Natural killer cell (primary cell): Measurements from ENCODE around the gene ITIH3. TPM values are rescaled to one million over a fixed set of nuclear protein-coding genes. Genes with fewer than 3 reads are reported as not detected.

Source experiments
- ATAC-seq, 3 donors: fragments of 150-1000 bp in 2 of 3; fragments of 200-7000 bp in 1 of 3; cut with Tn5 transposase; 1 replicate in 1 of 3; 2 replicates in 2 of 3; pipeline ENCODE4 v1.10.0; 2021; ENCODE audit warnings: mild to moderate bottlenecking in 2 of 3, moderate library complexity in 2 of 3
- DNase-seq, 2 donors: peaks; one replicate each; pipeline versions ENCODE4 v3.0.0 to v3.0.0-alpha.2; 2013 to 2021; ENCODE audit warnings: mixed read lengths in 1 of 2
- H3K27ac ChIP-seq: one replicate; pipeline ENCODE4 v1.5.1; 2013; ENCODE audit warnings: mild to moderate bottlenecking, low read length
- H3K27me3 ChIP-seq: one replicate; pipeline ENCODE4 v1.6.1; 2013; ENCODE audit warnings: low read length; ENCODE audit not compliant: control insufficient read depth, insufficient read depth
- H3K36me3 ChIP-seq: one replicate; pipeline ENCODE4 v1.6.1; 2013; ENCODE audit warnings: low read length; ENCODE audit not compliant: control insufficient read depth, insufficient read depth
- H3K4me1 ChIP-seq: one replicate; pipeline ENCODE4 v1.6.1; 2013; ENCODE audit warnings: low read length; ENCODE audit not compliant: control insufficient read depth, insufficient read depth
- H3K4me3 ChIP-seq: one replicate; pipeline ENCODE4 v1.5.1; 2013; ENCODE audit warnings: low read length
- H3K9me3 ChIP-seq: one replicate; pipeline ENCODE4 v1.6.1; 2013; ENCODE audit warnings: low read length; ENCODE audit not compliant: control insufficient read depth, insufficient read depth
- H3K27ac Mint-ChIP-seq, 2 donors: one replicate each; pipeline ENCODE4 v1.8.0; 2022; ENCODE audit warnings: mild to moderate bottlenecking in 2 of 2, mixed read lengths in 2 of 2, moderate library complexity in 1 of 2
- H3K27me3 Mint-ChIP-seq, 2 donors: one replicate each; pipeline ENCODE4 v1.8.0; 2022; ENCODE audit warnings: low read depth in 2 of 2, mixed read lengths in 2 of 2
- H3K36me3 Mint-ChIP-seq: one replicate; pipeline ENCODE4 v1.8.0; 2022; ENCODE audit warnings: mixed read lengths
- H3K4me1 Mint-ChIP-seq, 2 donors: one replicate each; pipeline ENCODE4 v1.8.0; 2022; ENCODE audit warnings: mixed read lengths in 2 of 2
- H3K4me3 Mint-ChIP-seq: one replicate; pipeline ENCODE4 v1.8.0; 2022; ENCODE audit warnings: mild to moderate bottlenecking, moderate library complexity, mixed read lengths
- H3K9me3 Mint-ChIP-seq, 2 donors: one replicate each; pipeline ENCODE4 v1.8.0; 2022; ENCODE audit warnings: mixed read lengths in 2 of 2
- WGBS: methylation state at CpG from one replicate; pipeline ENCODE4 v1.1.7; 2013; ENCODE audit warnings: missing lambda C conversion rate; ENCODE audit not compliant: insufficient coverage; 5-methylcytosine and 5-hydroxymethylcytosine counted together
- intact Hi-C: fragments of 100-400 bp; cut with micrococcal nuclease; formaldehyde crosslinking; loops from one replicate; pipeline ENCODE4 v1.14.2; 2022
- total RNA-seq, 4 donors: library from RNA; stranded (reverse); fragments of 120-200 nt in 1 of 4; gene quantifications; one replicate each; pipeline versions ENCODE4 v1.2.3 to v1.2.4, GENCODE V29; 2013 to 2022
- TF ChIP-seq, protein P1 (sequence below): fragments of 200-600 bp; IDR thresholded peaks from one replicate; pipeline ENCODE4 v1.8.0; 2022; ENCODE audit warnings: antibody characterized with exemption

The ITIH3 gene
- total RNA-seq, 3 donors from 2014 or later (not counting 1 experiment from before 2014, with no cell fraction given) = not detected

DNA sequence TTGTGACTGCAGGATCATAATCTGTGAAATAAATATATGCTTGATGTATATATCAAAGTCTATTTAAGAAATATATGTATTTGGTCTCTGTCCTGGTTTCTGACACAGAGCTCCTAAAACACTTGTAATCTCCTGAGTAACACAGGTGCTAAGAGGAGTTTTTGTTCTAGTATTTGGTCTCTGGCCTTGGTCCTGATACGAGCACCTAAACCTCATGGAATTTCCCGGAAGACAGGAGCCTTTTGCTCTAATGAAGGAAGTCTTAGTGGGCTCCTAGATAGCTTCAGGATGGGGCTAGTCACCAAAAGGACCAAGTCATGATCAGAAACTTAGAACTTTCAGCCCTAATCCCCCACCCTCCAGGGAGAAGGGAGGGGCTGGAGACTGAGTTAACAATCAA, 59.4 kb downstream of the ITIH3 start:
- no peak overlapping the region for H3K27ac Mint-ChIP-seq
- Histone ChIP-seq H3K4me3 (no peak overlapping the region), H3K36me3 (peaks cover 26% of the 10 kb centered on the region), H3K27me3 (no peaks in the 10 kb centered on the region), H3K9me3 (no peaks in the 10 kb centered on the region), H3K27ac (no peak overlapping the region), H3K4me1 (no peaks in the 10 kb centered on the region)
- no peak for ATAC-seq
- no peaks in the 10 kb centered on the region for H3K27me3 Mint-ChIP-seq
- DNase-seq = no peak
- H3K4me1 Mint-ChIP-seq = no peaks in the 10 kb centered on the region
- H3K9me3 Mint-ChIP-seq = no peaks in the 10 kb centered on the region
- H3K36me3 Mint-ChIP-seq = no peaks in the 10 kb centered on the region
- 100% methylated on average over 2 of the region's 2 CpGs for WGBS
- TF ChIP-seq, protein P1, sequence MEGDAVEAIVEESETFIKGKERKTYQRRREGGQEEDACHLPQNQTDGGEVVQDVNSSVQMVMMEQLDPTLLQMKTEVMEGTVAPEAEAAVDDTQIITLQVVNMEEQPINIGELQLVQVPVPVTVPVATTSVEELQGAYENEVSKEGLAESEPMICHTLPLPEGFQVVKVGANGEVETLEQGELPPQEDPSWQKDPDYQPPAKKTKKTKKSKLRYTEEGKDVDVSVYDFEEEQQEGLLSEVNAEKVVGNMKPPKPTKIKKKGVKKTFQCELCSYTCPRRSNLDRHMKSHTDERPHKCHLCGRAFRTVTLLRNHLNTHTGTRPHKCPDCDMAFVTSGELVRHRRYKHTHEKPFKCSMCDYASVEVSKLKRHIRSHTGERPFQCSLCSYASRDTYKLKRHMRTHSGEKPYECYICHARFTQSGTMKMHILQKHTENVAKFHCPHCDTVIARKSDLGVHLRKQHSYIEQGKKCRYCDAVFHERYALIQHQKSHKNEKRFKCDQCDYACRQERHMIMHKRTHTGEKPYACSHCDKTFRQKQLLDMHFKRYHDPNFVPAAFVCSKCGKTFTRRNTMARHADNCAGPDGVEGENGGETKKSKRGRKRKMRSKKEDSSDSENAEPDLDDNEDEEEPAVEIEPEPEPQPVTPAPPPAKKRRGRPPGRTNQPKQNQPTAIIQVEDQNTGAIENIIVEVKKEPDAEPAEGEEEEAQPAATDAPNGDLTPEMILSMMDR = no peak
- intact Hi-C loops = no loop called here
- no peak overlapping the region for H3K4me3 Mint-ChIP-seq

DNA sequence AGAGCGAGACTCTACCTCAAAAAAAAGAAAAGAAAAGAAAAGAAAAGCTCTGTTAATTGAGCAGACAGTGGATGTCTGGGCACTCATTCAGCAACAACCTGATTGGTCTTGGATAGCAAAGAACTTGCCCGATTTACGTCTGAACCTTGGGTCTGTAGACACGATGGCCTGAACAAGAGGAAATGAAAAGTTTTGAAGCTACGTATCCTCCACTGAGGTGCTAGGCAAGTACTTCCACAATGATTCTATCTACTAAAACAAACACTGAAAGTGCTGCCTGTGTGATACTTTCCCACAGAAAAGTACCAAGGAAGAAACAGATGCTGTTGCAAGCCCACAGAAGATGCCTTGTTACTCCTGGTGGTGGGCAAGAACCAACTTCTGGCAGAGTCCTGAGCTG, 62.1 kb downstream of the ITIH3 start:
- no peak overlapping the region for H3K4me3 Mint-ChIP-seq
- no peak for ATAC-seq
- H3K4me1 Mint-ChIP-seq = peaks cover 6 to 8% of the 10 kb centered on the region in 2 donors
- H3K4me3 ChIP-seq = no peak overlapping the region
- intact Hi-C loops = no loop called here
- no peaks in the 10 kb centered on the region for H3K36me3 Mint-ChIP-seq
- H3K9me3 ChIP-seq = no peaks in the 10 kb centered on the region
- DNase-seq = no peak
- no peaks in the 10 kb centered on the region for H3K27me3 ChIP-seq
- 89% methylated on average over 5 of the region's 5 CpGs for WGBS
- no peak overlapping the region for H3K27ac Mint-ChIP-seq
- no peaks in the 10 kb centered on the region for H3K27me3 Mint-ChIP-seq
- H3K36me3 ChIP-seq = peaks cover 13% of the 10 kb centered on the region
- TF ChIP-seq, protein P1 = no peak
- no peak overlapping the region for H3K27ac ChIP-seq
- no peaks in the 10 kb centered on the region for H3K9me3 Mint-ChIP-seq
- H3K4me1 ChIP-seq = no peaks in the 10 kb centered on the region

DNA sequence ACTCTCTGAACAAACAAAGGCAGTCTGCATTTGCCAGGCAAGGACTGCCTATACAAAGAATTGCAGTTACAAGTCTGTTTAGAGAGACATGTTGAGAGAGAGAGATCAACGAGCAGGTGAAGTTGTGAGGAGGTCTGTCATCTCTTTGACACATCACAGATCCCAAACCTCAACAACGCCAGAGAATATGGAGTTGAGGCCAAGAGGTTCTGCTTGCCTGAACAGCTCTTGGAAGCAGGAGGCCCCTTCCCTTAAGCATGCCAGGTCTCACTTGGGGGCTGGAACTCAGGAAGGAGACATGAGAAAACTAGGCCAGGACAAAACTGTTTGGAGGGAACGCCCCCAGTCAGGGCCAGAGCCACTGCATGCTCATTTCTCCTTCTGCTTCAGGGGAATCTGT, 62.5 kb downstream of the ITIH3 start:
- Mint-ChIP-seq H3K36me3 (no peaks in the 10 kb centered on the region), H3K9me3 (no peaks in the 10 kb centered on the region), H3K4me1 (peaks cover 11 to 13% of the 10 kb centered on the region in 2 donors), H3K27me3 (no peaks in the 10 kb centered on the region), H3K27ac (no peak overlapping the region), H3K4me3 (no peak overlapping the region)
- intact Hi-C loops = no loop called here
- Histone ChIP-seq H3K36me3 (peaks cover 8% of the 10 kb centered on the region), H3K4me1 (no peaks in the 10 kb centered on the region), H3K27me3 (no peaks in the 10 kb centered on the region), H3K27ac (no peak overlapping the region), H3K4me3 (no peak overlapping the region), H3K9me3 (no peaks in the 10 kb centered on the region)
- TF ChIP-seq, protein P1 = no peak
- DNase-seq (no peak), ATAC-seq (no peak)
- WGBS = 100% methylated on average over 3 of the region's 3 CpGs

DNA sequence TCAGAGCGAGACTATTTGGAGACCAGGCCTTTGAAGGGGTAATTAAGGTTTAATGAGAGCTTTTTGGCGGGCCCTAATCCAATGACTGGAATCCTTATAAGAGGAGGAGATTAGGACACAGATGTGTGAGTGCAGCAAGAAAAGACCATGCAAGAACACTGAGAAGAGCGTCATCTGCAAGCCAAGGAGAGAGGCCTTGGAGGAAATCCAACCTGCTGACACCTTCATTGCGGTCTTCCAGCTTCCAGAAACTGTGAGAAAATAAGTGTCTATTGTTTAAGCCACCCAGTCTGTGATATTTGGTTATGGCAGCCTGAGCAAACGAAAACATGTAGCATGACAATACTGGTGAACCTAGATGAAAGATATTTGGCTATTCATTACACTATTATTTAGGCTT, 63.3 kb downstream of the ITIH3 start:
- no peaks in the 10 kb centered on the region for H3K9me3 ChIP-seq
- H3K9me3 Mint-ChIP-seq = no peaks in the 10 kb centered on the region
- no peak overlapping the region for H3K4me3 Mint-ChIP-seq
- DNase-seq = no peak
- TF ChIP-seq, protein P1 = no peak
- H3K27me3 Mint-ChIP-seq = no peaks in the 10 kb centered on the region
- no peak overlapping the region for H3K27ac ChIP-seq
- H3K36me3 Mint-ChIP-seq = no peaks in the 10 kb centered on the region
- no peaks in the 10 kb centered on the region for H3K27me3 ChIP-seq
- no peak overlapping the region for H3K4me3 ChIP-seq
- H3K27ac Mint-ChIP-seq = no peak overlapping the region
- peaks cover 15 to 17% of the 10 kb centered on the region in 2 donors for H3K4me1 Mint-ChIP-seq
- no peak for ATAC-seq
- H3K36me3 ChIP-seq = peaks cover 5% of the 10 kb centered on the region
- WGBS = 100% methylated on average over 5 of the region's 5 CpGs
- intact Hi-C loops = no loop called here
- no peaks in the 10 kb centered on the region for H3K4me1 ChIP-seq
